Subcutaneous abdominal adipose tissue (tissue), 5 donors: Measurements from ENCODE around the gene P2RY13.

Experiments used
- H3K27ac ChIP-seq: one replicate; pipeline ENCODE4 v1.7.0; 2013; ENCODE audit warnings: low read depth, mild to moderate bottlenecking, inconsistent platforms, low read length, moderate library complexity
- H3K27me3 ChIP-seq, 5 donors: one replicate each; pipeline ENCODE4 v1.7.0; 2013; ENCODE audit warnings: low read length in 5 of 5, inconsistent platforms in 1 of 5; ENCODE audit not compliant: control insufficient read depth in 5 of 5, insufficient read depth in 4 of 5
- H3K36me3 ChIP-seq, 5 donors: one replicate each; pipeline ENCODE4 v1.7.0; 2013; ENCODE audit warnings: low read length in 5 of 5; ENCODE audit not compliant: control insufficient read depth in 5 of 5, insufficient read depth in 5 of 5
- H3K4me1 ChIP-seq, 5 donors: one replicate each; pipeline ENCODE4 v1.7.0; 2013; ENCODE audit warnings: low read length in 5 of 5, mild to moderate bottlenecking in 3 of 5, moderate library complexity in 1 of 5; ENCODE audit not compliant: control insufficient read depth in 5 of 5, insufficient read depth in 5 of 5
- H3K4me3 ChIP-seq, 5 donors: one replicate each; pipeline ENCODE4 v1.7.0; 2013; ENCODE audit warnings: low read length in 5 of 5, low read depth in 1 of 5
- H3K9ac ChIP-seq, 5 donors: one replicate each; pipeline ENCODE4 v1.7.0; 2013; ENCODE audit warnings: low read length in 5 of 5, mild to moderate bottlenecking in 4 of 5, moderate library complexity in 3 of 5
- H3K9me3 ChIP-seq, 5 donors: one replicate each; pipeline ENCODE4 v1.7.0; 2013; ENCODE audit warnings: low read length in 5 of 5; ENCODE audit not compliant: control insufficient read depth in 5 of 5
- donor health status: healthy.
- donor health status: healthy.
- donor health status: healthy.
- donor health status: healthy.
- donor health status: healthy.

Gene P2RY13

DNA sequence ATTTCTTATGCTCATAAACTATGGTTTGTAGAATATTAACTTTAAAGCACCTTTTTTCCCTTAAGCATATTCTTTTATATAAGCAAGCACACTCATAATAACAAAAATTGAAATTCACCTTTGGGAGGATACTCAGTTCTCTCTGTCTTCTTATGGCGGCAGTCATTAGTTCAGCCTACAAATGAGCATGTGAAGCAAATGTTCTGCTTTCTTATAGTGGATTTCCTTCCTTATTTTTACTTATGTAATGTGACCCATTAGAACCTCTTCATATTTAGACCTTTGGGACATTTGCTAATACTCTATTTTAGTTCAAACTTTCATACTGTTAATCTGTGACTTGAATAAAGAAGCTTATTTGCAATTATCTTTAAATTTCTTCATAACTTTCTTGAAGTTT is at the start of gene P2RY13:
P2RY13 (minus strand) TSS at position 187 of the 400 bp plus-strand sequence; CDS start at position 166, 21 bp downstream.
- peak within 1 kb of the TSS; percentile 47 for H3K27ac ChIP-seq
- H3K9me3 ChIP-seq = no peaks in the 10 kb centered on the region
- peak within 1 kb of the TSS in 2 of 5 donors; percentile 9 to 70 for H3K9ac ChIP-seq
- H3K36me3 ChIP-seq = no peaks in the 10 kb centered on the region
- H3K27me3 ChIP-seq = no peaks in the 10 kb centered on the region
- peaks cover 0 to 36% (median 25%) of the 10 kb centered on the region in 5 donors for H3K4me1 ChIP-seq
- peak within 1 kb of the TSS; percentile 34 to 61 (median 49) for H3K4me3 ChIP-seq

DNA sequence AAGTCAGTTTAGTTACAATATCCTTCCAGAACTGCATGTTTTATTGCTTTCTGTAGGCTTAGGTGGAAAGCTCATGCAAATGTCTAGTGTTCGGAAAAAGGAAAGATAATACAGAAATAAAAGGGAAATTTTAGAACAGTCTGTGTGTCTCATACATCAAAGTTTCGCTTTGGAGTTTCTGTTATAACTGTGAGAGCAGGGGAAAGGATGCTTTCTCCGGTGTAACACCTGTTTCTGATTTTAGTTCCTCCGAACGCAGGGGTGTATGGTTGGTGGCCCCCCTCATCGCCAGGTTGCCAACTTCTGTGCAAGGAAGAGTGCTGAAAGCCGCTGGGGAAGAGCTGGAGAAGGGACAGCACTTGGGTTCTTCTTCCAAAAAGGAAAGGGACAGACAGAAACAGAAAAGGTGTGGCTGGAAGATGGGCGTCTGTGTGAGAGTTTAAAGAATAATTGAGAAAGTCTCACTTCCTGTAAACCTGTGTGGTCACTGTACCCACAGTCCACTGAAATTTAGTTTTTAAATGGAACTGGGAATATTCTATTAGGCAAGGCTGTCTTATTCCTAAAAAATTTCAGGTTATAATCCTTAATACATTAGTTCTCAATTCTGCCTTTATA is 48.5 kb upstream of the P2RY13 start:
- Histone ChIP-seq H3K36me3 (no peaks in the 10 kb centered on the region), H3K27ac (no peak overlapping the region), H3K4me3 (no peak overlapping the region), H3K27me3 (no peaks in the 10 kb centered on the region), H3K9me3 (no peaks in the 10 kb centered on the region), H3K4me1 (peaks cover 0 to 10% (median 5%) of the 10 kb centered on the region in 5 donors), H3K9ac (no peak overlapping the region)

DNA sequence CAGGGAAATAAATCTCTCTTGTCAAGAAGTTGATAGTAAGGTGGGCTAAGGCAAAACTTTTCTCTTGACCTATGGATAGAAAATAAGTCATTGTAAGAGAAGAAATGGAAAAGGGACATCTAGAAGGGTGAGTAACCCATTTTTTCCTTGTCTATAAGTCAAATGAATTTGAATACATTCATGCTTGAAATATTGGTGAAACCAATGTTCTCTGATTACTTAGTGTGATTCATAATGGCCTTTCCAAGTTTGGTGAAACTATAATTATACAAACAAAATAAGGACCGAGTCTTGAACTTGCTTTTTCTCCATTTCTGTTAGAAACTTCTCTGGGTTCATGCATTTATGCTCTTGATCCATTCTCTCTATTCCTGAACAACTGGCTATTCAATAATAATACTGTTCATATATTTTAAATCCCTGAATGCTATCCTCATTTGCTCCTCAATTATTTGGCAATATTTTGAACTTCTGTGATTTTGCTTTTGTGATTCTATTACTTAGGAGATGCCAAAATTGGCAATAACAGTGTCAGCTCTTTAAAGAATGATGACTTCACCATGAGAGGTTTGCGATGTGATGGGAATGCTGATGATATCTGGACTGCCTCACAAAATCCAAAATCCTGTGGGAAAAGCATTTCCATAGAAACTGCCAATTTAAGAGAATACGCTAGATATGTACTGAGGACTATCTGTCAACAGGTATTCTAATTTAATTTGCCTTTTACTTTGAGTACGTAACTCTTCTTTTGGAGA is 42.9 kb upstream of the P2RY13 start:
- no peaks in the 10 kb centered on the region for H3K27me3 ChIP-seq
- no peak overlapping the region for H3K4me3 ChIP-seq
- H3K4me1 ChIP-seq = peaks cover 0 to 16% (median 0%) of the 10 kb centered on the region in 5 donors
- peak overlapping the region in 3 of 5 donors; percentile 52 to 68 (median 59) for H3K9ac ChIP-seq
- peak overlapping the region; percentile 82 for H3K27ac ChIP-seq
- H3K36me3 ChIP-seq = no peaks in the 10 kb centered on the region
- H3K9me3 ChIP-seq = no peaks in the 10 kb centered on the region

- Histone ChIP-seq H3K27ac (peak overlapping the region; percentile 82), H3K4me1 (peaks cover 0 to 16% (median 0%) of the 10 kb centered on the region in 5 donors), H3K9me3 (no peaks in the 10 kb centered on the region), H3K27me3 (no peaks in the 10 kb centered on the region), H3K9ac (peak overlapping the region in 3 of 5 donors; percentile 52 to 68 (median 59)), H3K4me3 (no peak overlapping the region), H3K36me3 (no peaks in the 10 kb centered on the region)
These were observed 42.2 kb upstream of the P2RY13 start for GRCh38 chr3:151371526-151371925.

DNA sequence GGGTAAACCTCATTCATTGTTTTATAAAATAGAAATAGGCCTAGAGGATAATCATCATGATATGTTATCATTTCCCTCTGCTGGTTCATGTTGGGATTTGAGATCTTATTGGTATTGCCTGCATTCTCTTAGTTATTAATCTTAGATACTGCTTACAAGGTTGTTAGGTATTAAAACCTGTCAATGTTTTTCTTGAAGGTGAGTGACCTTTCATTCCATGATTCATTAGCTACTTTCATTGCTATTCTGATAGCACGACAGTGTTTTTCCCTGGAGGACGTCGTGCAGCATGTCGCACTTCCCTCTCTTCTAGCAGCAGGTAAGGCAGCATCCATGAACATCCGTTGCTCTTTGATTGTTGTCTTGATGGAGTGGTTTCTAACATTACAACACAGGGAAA is 38.1 kb upstream of the P2RY13 start:
- Histone ChIP-seq H3K27ac (no peak overlapping the region), H3K4me3 (no peak overlapping the region), H3K9ac (no peak overlapping the region)

GRCh38 chr3:151366993-151367392 is 37.6 kb upstream of the P2RY13 start:
- Histone ChIP-seq H3K4me3 (no peak overlapping the region), H3K9ac (no peak overlapping the region), H3K4me1 (peaks cover 0 to 27% (median 15%) of the 10 kb centered on the region in 5 donors), H3K27ac (no peak overlapping the region), H3K9me3 (no peaks in the 10 kb centered on the region), H3K27me3 (no peaks in the 10 kb centered on the region), H3K36me3 (no peaks in the 10 kb centered on the region)

More for the DNA sequence above, 38.1 kb upstream of the P2RY13 start:
- no peaks in the 10 kb centered on the region for H3K36me3 ChIP-seq
- no peaks in the 10 kb centered on the region for H3K27me3 ChIP-seq
- peaks cover 0 to 27% (median 10%) of the 10 kb centered on the region in 5 donors for H3K4me1 ChIP-seq
- no peaks in the 10 kb centered on the region for H3K9me3 ChIP-seq

DNA sequence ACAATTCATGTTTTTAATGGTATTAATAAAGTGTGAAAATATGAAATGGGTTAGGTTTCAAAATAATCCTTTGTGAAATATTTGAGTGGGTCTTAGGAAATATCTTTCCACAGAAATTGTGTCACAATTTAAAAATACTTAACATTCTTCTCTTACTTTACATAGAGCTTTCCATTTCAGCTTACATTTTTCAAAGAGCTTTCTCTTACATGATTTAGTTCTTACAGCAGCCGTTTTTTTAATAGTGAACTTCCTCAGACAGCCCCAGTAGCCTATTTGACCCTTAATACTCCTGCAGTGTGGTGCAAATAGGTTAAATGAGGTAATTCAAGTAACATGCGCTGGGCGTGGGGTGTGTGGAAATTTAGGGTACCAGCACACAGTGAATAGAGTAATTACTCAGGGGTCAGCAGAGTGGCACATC is 33.4 kb upstream of the P2RY13 start:
- no peak overlapping the region for H3K4me3 ChIP-seq
- no peaks in the 10 kb centered on the region for H3K27me3 ChIP-seq
- peak overlapping the region in 1 of 5 donors; percentile 56 for H3K9ac ChIP-seq
- H3K27ac ChIP-seq = peak overlapping the region; percentile 86
- H3K36me3 ChIP-seq = no peaks in the 10 kb centered on the region
- H3K4me1 ChIP-seq = peaks cover 0 to 26% (median 17%) of the 10 kb centered on the region in 5 donors
- H3K9me3 ChIP-seq = no peaks in the 10 kb centered on the region

- Histone ChIP-seq H3K9ac (no peak overlapping the region), H3K4me3 (no peak overlapping the region)
These were observed 28.1 kb upstream of the P2RY13 start for GRCh38 chr3:151357463-151357850.

DNA sequence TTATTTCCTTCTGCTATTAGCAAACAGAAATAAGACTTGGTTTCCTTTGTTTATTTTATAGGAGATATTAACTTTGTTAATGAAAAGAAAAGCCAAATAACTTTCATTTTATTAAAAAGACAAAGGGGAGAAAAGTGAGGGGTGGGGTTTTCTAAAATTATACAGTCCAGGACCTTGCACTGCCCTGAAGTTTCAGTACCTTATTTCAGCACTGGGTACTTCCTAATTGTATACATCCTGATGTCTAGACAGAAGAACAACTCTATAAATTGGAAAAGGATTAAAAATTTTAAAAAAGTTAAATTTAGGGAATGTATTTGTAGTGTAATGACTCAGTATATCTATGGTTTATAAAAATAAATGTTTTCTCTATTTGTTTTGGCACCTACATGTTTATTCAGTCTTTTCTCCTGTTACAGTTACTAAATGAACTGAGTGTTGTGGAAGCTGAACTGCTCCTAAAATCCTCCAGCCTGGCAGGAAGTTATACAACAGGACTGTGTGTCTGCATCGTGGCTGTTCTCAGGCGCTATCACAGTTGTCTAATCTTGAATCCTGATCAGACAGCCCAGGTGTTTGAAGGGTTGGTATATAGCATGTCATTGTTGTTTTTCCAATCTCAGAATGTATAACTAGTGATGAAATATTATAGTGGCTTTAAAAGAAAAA is 27.6 kb upstream of the P2RY13 start:
- H3K4me3 ChIP-seq = no peak overlapping the region
- H3K4me1 ChIP-seq = peaks cover 0 to 11% (median 7%) of the 10 kb centered on the region in 5 donors
- H3K27ac ChIP-seq = no peak overlapping the region
- H3K36me3 ChIP-seq = no peaks in the 10 kb centered on the region
- H3K9me3 ChIP-seq = no peaks in the 10 kb centered on the region
- H3K27me3 ChIP-seq = no peaks in the 10 kb centered on the region
- H3K9ac ChIP-seq = no peak overlapping the region

More at GRCh38 chr3:151357463-151357850, 28.1 kb upstream of the P2RY13 start:
- Histone ChIP-seq H3K36me3 (no peaks in the 10 kb centered on the region), H3K4me1 (peaks cover 0 to 17% (median 12%) of the 10 kb centered on the region in 5 donors), H3K27ac (no peak overlapping the region), H3K27me3 (no peaks in the 10 kb centered on the region), H3K9me3 (no peaks in the 10 kb centered on the region)

DNA sequence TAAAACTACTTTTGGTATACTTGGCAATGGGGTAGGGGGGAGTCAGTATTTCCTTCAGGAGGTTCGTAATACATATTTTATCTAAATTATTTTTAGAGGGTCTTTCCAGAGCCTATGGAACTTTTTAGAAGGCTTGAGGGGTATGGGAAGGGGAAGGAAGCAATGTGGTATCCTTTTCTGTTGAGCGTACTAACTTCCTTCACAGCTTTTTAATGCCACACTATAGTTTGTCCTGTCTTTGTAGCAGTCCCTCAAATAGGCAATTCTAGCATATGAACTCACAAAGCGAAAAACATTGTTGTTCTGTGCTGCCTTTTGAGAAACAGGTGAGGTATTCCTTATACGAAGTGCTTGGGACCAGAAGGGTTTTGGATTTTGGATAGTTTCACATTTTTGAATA is 22.3 kb upstream of the P2RY13 start:
- no peak overlapping the region for H3K27ac ChIP-seq
- no peaks in the 10 kb centered on the region for H3K36me3 ChIP-seq
- no peak overlapping the region for H3K9ac ChIP-seq
- H3K27me3 ChIP-seq = no peaks in the 10 kb centered on the region
- peaks cover 0 to 12% (median 5%) of the 10 kb centered on the region in 5 donors for H3K4me1 ChIP-seq
- no peak overlapping the region for H3K4me3 ChIP-seq
- no peaks in the 10 kb centered on the region for H3K9me3 ChIP-seq
